SK-N-SH (cell line): ENCODE results near the gene BAG5.

ENCODE experiments used
- EP300 ChIP-seq, 2 experiments: IDR thresholded peaks; 2 replicates each; pipeline versions ENCODE4 v1.4.0 to v1.6.1; 2012; ENCODE audit warnings: borderline replicate concordance in 1 of 2, low read depth in 1 of 2, low read length in 1 of 2
- EZH2phosphoT487 ChIP-seq: fragments of 200-600 bp; sonication (generic); IDR thresholded peaks from 2 replicates; pipeline ENCODE4 v1.6.1; 2017; ENCODE audit warnings: low read depth, mixed run types, mild to moderate bottlenecking, antibody characterized with exemption, moderate library complexity, borderline replicate concordance
- GABPA ChIP-seq: IDR thresholded peaks from 2 replicates; pipeline ENCODE4 v1.4.0; 2012; ENCODE audit warnings: low read depth, mild to moderate bottlenecking
- GATA2 ChIP-seq: sonication (generic); formaldehyde crosslinking; IDR thresholded peaks from 2 replicates; pipeline ENCODE4 v1.5.0; 2020; ENCODE audit warnings: mild to moderate bottlenecking, missing genetic modification reagents
- MEF2A ChIP-seq: IDR thresholded peaks from 2 replicates; pipeline ENCODE4 v1.4.0; 2012; ENCODE audit warnings: low read depth, borderline replicate concordance
- NFIC ChIP-seq: IDR thresholded peaks from 2 replicates; pipeline ENCODE4 v1.4.0; 2012; ENCODE audit warnings: borderline replicate concordance
- POLR2AphosphoS5 ChIP-seq: IDR thresholded peaks from 2 replicates; pipeline ENCODE4 v1.6.1; 2012; ENCODE audit warnings: low read depth, low read length
- RAD21 ChIP-seq: IDR thresholded peaks from 2 replicates; pipeline ENCODE4 v1.6.1; 2012; ENCODE audit warnings: mild to moderate bottlenecking, low read length
- RFX5 ChIP-seq: IDR thresholded peaks from 2 replicates; pipeline ENCODE4 v1.6.1; 2012; ENCODE audit warnings: mild to moderate bottlenecking, improper control_type of control experiment, low read length
- TAF1 ChIP-seq: IDR thresholded peaks from 2 replicates; pipeline ENCODE4 v1.6.1; 2012; ENCODE audit warnings: low read depth, mild to moderate bottlenecking, low read length, moderate library complexity, borderline replicate concordance
- YY1 ChIP-seq: IDR thresholded peaks from 2 replicates; pipeline ENCODE4 v1.4.0; 2012; ENCODE audit warnings: low read depth, mild to moderate bottlenecking
- TF ChIP-seq, protein P1 (sequence below): fragments of 200-600 bp; sonication (generic); IDR thresholded peaks from 2 replicates; pipeline ENCODE4 v1.6.1; 2017; ENCODE audit warnings: antibody characterized with exemption, mild to moderate bottlenecking, moderate library complexity
- TF ChIP-seq, protein P2 (sequence below): fragments of 150-350 bp; IDR thresholded peaks from 2 replicates; pipeline ENCODE4 v1.6.1; 2017; ENCODE audit warnings: antibody characterized with exemption, low read length, low read depth, borderline replicate concordance
- TF ChIP-seq, protein P3 (sequence below): IDR thresholded peaks from 2 replicates; pipeline ENCODE4 v1.6.1; 2012; ENCODE audit warnings: mild to moderate bottlenecking, low read depth, low read length, moderate library complexity

DNA sequence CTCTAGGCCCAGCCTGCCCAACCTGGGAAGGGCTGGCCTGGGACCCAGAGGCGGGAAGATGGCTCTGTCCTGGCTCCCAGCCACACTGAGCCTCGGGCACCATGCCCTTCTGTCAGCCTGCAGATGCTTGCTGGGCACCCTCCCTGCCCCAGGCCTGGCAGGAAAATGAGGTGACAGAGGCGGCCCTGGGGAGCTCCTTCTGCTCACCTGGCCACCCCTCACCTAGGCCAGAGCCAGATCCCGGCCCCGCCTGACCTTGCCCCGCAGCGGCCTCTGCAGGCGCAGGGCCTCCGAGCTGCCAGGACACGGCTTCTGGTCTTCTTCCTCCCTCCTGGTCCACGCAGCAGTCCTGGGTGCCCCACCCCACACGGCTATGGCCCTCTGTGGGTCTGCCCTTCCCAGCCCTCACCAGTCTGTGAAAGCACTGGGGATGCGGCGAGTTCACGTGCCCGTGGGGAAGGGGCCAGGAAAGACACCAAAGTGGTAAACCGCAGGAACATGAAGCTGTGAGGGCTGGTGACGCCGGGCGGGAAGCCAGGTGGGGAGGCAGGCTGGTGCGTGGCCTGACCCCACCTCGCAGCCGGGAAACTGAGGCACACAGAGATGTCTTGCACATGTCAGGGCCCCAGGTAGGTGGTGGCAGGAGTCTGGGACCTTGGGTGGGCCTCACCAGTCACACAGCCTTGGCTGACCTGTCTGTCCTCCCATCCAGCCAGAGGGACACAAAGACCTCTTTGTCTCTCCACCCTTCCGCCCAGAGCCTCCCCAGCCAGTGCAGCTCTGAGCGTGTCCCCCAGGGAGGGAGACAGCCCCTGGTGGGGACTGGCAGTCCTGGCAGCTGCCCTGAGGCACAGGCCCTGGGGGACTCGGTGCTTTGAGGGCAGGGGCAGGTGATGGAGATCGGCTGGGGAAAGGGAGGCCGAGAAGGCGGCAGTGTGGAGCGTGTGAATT, 12.8 kb downstream of the BAG5 start:
- TF ChIP-seq, protein P1, sequence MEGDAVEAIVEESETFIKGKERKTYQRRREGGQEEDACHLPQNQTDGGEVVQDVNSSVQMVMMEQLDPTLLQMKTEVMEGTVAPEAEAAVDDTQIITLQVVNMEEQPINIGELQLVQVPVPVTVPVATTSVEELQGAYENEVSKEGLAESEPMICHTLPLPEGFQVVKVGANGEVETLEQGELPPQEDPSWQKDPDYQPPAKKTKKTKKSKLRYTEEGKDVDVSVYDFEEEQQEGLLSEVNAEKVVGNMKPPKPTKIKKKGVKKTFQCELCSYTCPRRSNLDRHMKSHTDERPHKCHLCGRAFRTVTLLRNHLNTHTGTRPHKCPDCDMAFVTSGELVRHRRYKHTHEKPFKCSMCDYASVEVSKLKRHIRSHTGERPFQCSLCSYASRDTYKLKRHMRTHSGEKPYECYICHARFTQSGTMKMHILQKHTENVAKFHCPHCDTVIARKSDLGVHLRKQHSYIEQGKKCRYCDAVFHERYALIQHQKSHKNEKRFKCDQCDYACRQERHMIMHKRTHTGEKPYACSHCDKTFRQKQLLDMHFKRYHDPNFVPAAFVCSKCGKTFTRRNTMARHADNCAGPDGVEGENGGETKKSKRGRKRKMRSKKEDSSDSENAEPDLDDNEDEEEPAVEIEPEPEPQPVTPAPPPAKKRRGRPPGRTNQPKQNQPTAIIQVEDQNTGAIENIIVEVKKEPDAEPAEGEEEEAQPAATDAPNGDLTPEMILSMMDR: no peak
- TF ChIP-seq GATA2 (CRISPR knock-in tag) (no peak), MEF2A (no peak), EP300 (IDR thresholded peaks at IDR 0.05; ENCODE audit: borderline replicate concordance in 1 of 2, low read depth in 1 of 2, low read length in 1 of 2) (no peak), RFX5 (no peak), NFIC (no peak), GABPA (no peak), RAD21 (no peak), POLR2AphosphoS5 (no peak), EZH2phosphoT487 (no peak), TAF1 (no peak), YY1 (no peak)
- TF ChIP-seq, protein P2, sequence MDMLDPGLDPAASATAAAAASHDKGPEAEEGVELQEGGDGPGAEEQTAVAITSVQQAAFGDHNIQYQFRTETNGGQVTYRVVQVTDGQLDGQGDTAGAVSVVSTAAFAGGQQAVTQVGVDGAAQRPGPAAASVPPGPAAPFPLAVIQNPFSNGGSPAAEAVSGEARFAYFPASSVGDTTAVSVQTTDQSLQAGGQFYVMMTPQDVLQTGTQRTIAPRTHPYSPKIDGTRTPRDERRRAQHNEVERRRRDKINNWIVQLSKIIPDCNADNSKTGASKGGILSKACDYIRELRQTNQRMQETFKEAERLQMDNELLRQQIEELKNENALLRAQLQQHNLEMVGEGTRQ: no peak
- TF ChIP-seq, protein P3, sequence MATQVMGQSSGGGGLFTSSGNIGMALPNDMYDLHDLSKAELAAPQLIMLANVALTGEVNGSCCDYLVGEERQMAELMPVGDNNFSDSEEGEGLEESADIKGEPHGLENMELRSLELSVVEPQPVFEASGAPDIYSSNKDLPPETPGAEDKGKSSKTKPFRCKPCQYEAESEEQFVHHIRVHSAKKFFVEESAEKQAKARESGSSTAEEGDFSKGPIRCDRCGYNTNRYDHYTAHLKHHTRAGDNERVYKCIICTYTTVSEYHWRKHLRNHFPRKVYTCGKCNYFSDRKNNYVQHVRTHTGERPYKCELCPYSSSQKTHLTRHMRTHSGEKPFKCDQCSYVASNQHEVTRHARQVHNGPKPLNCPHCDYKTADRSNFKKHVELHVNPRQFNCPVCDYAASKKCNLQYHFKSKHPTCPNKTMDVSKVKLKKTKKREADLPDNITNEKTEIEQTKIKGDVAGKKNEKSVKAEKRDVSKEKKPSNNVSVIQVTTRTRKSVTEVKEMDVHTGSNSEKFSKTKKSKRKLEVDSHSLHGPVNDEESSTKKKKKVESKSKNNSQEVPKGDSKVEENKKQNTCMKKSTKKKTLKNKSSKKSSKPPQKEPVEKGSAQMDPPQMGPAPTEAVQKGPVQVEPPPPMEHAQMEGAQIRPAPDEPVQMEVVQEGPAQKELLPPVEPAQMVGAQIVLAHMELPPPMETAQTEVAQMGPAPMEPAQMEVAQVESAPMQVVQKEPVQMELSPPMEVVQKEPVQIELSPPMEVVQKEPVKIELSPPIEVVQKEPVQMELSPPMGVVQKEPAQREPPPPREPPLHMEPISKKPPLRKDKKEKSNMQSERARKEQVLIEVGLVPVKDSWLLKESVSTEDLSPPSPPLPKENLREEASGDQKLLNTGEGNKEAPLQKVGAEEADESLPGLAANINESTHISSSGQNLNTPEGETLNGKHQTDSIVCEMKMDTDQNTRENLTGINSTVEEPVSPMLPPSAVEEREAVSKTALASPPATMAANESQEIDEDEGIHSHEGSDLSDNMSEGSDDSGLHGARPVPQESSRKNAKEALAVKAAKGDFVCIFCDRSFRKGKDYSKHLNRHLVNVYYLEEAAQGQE: no peak
